Measurements from ENCODE around the gene ALDOA. TPM values are rescaled to one million over a fixed set of nuclear protein-coding genes. Genes with fewer than 3 reads are reported as not detected.

ALDOA gene
- total and polyA plus RNA-seq, 9 of the 15 experiments (the other 6 are each of a cell fraction or from before 2014, with no cell fraction given) = 311 to 2,224 (median 1,293) TPM

- TF ChIP-seq, protein P1, sequence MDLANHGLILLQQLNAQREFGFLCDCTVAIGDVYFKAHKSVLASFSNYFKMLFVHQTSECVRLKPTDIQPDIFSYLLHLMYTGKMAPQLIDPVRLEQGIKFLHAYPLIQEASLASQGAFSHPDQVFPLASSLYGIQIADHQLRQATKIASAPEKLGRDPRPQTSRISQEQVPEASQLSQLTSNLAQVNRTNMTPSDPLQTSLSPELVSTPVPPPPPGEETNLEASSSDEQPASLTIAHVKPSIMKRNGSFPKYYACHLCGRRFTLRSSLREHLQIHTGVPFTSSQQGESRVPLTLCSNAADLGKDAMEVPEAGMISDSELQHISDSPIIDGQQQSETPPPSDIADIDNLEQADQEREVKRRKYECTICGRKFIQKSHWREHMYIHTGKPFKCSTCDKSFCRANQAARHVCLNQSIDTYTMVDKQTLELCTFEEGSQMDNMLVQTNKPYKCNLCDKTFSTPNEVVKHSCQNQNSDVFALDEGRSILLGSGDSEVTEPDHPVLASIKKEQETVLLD (IDR thresholded peaks at IDR 0.05) = 0 out of 2 replicates have a peak, but pooled peaks have one; percentile 21
- peak; percentile 45; the same call in 1 of the 2 replicates for TF ChIP-seq ZNF143 (CRISPR knock-in tag; IDR thresholded peaks at IDR 0.05)
- TF ChIP-seq ZFX (CRISPR knock-in tag; IDR thresholded peaks at IDR 0.05) = peak; percentile 15; the same call in 1 of the 2 replicates
- peak; percentile 54; the same call in 1 of the 2 replicates for TF ChIP-seq JUND (IDR thresholded peaks at IDR 0.05; ENCODE audit: borderline replicate concordance, low read depth, low read length)
- no peak for TF ChIP-seq JUND (tag; IDR thresholded peaks at IDR 0.05; ENCODE audit: borderline replicate concordance, low read depth, low read length)
- TF ChIP-seq CBFA2T3 (IDR thresholded peaks at IDR 0.05) = peak; percentile 56
- peak; percentile 18; the same call in 1 of the 2 replicates for TF ChIP-seq NCOR1 (IDR thresholded peaks at IDR 0.05)
- TF ChIP-seq MAFF (IDR thresholded peaks at IDR 0.05; ENCODE audit: low read length) = no peak
- no peak for TF ChIP-seq ZBTB5 (IDR thresholded peaks at IDR 0.05)
- peak; percentile 46; the same call in 1 of the 2 replicates for TF ChIP-seq FOSL1 (tag; conservative IDR thresholded peaks at IDR 0.05)
- no peak for TF ChIP-seq HDAC3 (IDR thresholded peaks at IDR 0.05; ENCODE audit: borderline replicate concordance, partially characterized antibody)
- peak; percentile 28; the same call in 1 of the 2 replicates for TF ChIP-seq ARID1B (IDR thresholded peaks at IDR 0.05)
- TF ChIP-seq, protein P2, sequence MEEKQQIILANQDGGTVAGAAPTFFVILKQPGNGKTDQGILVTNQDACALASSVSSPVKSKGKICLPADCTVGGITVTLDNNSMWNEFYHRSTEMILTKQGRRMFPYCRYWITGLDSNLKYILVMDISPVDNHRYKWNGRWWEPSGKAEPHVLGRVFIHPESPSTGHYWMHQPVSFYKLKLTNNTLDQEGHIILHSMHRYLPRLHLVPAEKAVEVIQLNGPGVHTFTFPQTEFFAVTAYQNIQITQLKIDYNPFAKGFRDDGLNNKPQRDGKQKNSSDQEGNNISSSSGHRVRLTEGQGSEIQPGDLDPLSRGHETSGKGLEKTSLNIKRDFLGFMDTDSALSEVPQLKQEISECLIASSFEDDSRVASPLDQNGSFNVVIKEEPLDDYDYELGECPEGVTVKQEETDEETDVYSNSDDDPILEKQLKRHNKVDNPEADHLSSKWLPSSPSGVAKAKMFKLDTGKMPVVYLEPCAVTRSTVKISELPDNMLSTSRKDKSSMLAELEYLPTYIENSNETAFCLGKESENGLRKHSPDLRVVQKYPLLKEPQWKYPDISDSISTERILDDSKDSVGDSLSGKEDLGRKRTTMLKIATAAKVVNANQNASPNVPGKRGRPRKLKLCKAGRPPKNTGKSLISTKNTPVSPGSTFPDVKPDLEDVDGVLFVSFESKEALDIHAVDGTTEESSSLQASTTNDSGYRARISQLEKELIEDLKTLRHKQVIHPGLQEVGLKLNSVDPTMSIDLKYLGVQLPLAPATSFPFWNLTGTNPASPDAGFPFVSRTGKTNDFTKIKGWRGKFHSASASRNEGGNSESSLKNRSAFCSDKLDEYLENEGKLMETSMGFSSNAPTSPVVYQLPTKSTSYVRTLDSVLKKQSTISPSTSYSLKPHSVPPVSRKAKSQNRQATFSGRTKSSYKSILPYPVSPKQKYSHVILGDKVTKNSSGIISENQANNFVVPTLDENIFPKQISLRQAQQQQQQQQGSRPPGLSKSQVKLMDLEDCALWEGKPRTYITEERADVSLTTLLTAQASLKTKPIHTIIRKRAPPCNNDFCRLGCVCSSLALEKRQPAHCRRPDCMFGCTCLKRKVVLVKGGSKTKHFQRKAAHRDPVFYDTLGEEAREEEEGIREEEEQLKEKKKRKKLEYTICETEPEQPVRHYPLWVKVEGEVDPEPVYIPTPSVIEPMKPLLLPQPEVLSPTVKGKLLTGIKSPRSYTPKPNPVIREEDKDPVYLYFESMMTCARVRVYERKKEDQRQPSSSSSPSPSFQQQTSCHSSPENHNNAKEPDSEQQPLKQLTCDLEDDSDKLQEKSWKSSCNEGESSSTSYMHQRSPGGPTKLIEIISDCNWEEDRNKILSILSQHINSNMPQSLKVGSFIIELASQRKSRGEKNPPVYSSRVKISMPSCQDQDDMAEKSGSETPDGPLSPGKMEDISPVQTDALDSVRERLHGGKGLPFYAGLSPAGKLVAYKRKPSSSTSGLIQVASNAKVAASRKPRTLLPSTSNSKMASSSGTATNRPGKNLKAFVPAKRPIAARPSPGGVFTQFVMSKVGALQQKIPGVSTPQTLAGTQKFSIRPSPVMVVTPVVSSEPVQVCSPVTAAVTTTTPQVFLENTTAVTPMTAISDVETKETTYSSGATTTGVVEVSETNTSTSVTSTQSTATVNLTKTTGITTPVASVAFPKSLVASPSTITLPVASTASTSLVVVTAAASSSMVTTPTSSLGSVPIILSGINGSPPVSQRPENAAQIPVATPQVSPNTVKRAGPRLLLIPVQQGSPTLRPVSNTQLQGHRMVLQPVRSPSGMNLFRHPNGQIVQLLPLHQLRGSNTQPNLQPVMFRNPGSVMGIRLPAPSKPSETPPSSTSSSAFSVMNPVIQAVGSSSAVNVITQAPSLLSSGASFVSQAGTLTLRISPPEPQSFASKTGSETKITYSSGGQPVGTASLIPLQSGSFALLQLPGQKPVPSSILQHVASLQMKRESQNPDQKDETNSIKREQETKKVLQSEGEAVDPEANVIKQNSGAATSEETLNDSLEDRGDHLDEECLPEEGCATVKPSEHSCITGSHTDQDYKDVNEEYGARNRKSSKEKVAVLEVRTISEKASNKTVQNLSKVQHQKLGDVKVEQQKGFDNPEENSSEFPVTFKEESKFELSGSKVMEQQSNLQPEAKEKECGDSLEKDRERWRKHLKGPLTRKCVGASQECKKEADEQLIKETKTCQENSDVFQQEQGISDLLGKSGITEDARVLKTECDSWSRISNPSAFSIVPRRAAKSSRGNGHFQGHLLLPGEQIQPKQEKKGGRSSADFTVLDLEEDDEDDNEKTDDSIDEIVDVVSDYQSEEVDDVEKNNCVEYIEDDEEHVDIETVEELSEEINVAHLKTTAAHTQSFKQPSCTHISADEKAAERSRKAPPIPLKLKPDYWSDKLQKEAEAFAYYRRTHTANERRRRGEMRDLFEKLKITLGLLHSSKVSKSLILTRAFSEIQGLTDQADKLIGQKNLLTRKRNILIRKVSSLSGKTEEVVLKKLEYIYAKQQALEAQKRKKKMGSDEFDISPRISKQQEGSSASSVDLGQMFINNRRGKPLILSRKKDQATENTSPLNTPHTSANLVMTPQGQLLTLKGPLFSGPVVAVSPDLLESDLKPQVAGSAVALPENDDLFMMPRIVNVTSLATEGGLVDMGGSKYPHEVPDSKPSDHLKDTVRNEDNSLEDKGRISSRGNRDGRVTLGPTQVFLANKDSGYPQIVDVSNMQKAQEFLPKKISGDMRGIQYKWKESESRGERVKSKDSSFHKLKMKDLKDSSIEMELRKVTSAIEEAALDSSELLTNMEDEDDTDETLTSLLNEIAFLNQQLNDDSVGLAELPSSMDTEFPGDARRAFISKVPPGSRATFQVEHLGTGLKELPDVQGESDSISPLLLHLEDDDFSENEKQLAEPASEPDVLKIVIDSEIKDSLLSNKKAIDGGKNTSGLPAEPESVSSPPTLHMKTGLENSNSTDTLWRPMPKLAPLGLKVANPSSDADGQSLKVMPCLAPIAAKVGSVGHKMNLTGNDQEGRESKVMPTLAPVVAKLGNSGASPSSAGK (IDR thresholded peaks at IDR 0.05) = no peak
Observed at GRCh38 chr16:30094541-30095165, 29.1 kb downstream of the ALDOA start (continued).

Measured in K562 (cell line).